Bronchial epithelial cell (primary cell): ENCODE measurements around the gene VTI1A. TPM values are rescaled to one million over a fixed set of nuclear protein-coding genes. Genes with fewer than 3 reads are reported as not detected.

Experiments used
- DNase-seq: peaks from one replicate; pipeline ENCODE4 v3.0.0-alpha.2; 2010; ENCODE audit warnings: low read depth
- FAIRE-seq: peaks from 2 replicates; lab custom pipeline; 2011; peaks lifted over from hg19 to GRCh38; lab: Jason Lieb, UNC
- H3K27me3 ChIP-seq: 2 replicates; pipeline ENCODE4 v1.5.1; 2011; ENCODE audit warnings: low read length; ENCODE audit not compliant: control insufficient read depth, insufficient read depth
- H3K36me3 ChIP-seq: 2 replicates; pipeline ENCODE4 v1.5.1; 2011; ENCODE audit warnings: low read length; ENCODE audit not compliant: control insufficient read depth, insufficient read depth
- H3K4me3 ChIP-seq: 2 replicates; pipeline ENCODE4 v1.5.1; 2011; ENCODE audit warnings: mild to moderate bottlenecking, low read depth, low read length, control low read depth
- CTCF ChIP-seq: IDR thresholded peaks from 2 replicates; pipeline ENCODE4 v1.5.1; 2011; ENCODE audit warnings: mild to moderate bottlenecking, moderate library complexity, low read length, control low read depth, inconsistent platforms; ENCODE audit not compliant: insufficient read depth, severe bottlenecking
- total RNA-seq: library from RNA; depleted of rRNA; stranded (reverse); fragments of >200 nt; gene quantifications from 2 replicates; pipeline ENCODE4 v1.2.1, GENCODE V29; 2014

VTI1A gene
- total RNA-seq, 1 donor from 2014 or later = 36.6 TPM

GRCh38 chr10:112467541-112468075 is 20.6 kb downstream of the VTI1A start:
- Histone ChIP-seq H3K27me3 (no peaks in the 10 kb centered on the region), H3K4me3 (no peak overlapping the region), H3K36me3 (peaks cover 2% of the 10 kb centered on the region)
- FAIRE-seq = no peak
- no peak for DNase-seq
- no peak for TF ChIP-seq CTCF

- DNase-seq (peak; percentile 67), FAIRE-seq (no peak)
- Histone ChIP-seq H3K4me3 (no peak overlapping the region), H3K27me3 (no peaks in the 10 kb centered on the region), H3K36me3 (no peaks in the 10 kb centered on the region)
- peak; percentile 55 for TF ChIP-seq CTCF
These were observed 25.0 kb downstream of the VTI1A start for GRCh38 chr10:112471878-112472487.

DNA sequence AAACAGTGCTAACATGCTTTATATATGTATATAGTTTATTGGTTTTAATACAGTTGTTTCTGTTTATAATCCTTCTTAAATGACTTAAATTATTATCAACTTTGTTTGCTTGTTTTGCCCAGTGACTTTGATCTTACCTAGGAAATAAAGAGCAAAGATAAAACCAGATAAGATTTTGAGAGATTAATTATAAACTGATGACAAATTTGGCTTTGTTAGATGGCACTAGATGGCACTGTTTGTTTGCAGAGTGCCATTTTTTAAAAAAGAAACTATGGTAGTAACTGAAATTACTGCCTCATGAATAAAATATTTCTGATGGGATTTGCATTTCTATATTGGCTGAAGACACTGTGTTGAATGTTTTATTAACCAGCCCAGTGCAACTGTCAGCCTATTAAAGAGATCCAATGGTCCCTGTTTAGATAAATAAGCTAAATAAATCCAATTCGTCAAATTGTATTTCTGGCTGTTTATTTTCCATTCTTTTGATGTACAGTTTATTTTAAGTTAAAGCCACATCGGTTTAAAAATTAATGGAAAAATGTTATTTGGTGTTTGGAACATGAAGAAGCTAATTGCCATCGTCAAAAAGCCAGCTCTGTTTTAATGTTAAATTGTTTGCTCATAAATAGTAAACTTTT is 28.7 kb downstream of the VTI1A start:
- FAIRE-seq = no peak
- H3K4me3 ChIP-seq = no peak overlapping the region
- TF ChIP-seq CTCF = peak; percentile 39
- H3K27me3 ChIP-seq = no peaks in the 10 kb centered on the region
- no peaks in the 10 kb centered on the region for H3K36me3 ChIP-seq
- peak; percentile 9 for DNase-seq

DNA sequence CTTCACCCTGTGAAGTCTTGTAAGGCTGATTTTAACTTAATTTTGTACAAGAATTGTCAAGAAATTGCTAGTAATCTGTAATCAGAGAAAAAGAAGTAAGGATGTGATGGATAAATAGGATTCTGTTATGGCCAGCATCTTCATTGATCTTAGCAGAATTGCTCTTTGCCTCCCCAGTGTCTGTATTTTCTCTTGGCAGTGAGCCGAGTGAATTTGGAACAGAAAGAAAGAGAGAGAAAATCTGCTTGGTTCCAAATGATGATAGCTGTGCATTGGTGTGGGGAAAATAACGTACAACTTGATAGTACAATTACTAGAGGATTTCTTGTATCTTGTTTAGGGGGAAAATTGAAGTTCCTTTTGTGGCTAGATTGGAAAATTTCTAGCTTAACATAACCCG is 34.6 kb downstream of the VTI1A start:
- TF ChIP-seq CTCF = no peak
- Histone ChIP-seq H3K27me3 (no peaks in the 10 kb centered on the region), H3K36me3 (no peaks in the 10 kb centered on the region), H3K4me3 (no peak overlapping the region)
- FAIRE-seq (no peak), DNase-seq (no peak)

- H3K36me3 ChIP-seq = no peaks in the 10 kb centered on the region
- H3K4me3 ChIP-seq = no peak overlapping the region
- H3K27me3 ChIP-seq = no peaks in the 10 kb centered on the region
- no peak for TF ChIP-seq CTCF
- FAIRE-seq = no peak
- no peak for DNase-seq
These were observed 37.4 kb downstream of the VTI1A start for GRCh38 chr10:112484399-112484798.
